Caco-2 (cell line): ENCODE results near the gene RHEX. TPM values are rescaled to one million over a fixed set of nuclear protein-coding genes. Genes with fewer than 3 reads are reported as not detected.

ENCODE experiments used
- BruUV-seq: library from RNA; stranded (reverse); fragments of 400-500 nt; replicated peaks from 2 replicates; lab custom pipeline; 2021; lab: Mats Ljungman, UMichigan
- CTCF ChIA-PET: fragments of 300-600 bp; sonication (Branson Sonifier 250); formaldehyde crosslinking; loops from one replicate; lab custom pipeline; 2022; ENCODE audit warnings: antibody characterized with exemption; lab: Charles Lee
- POLR2A ChIA-PET: fragments of 300-600 bp; sonication (Branson Sonifier 250); formaldehyde crosslinking; loops from one replicate; lab custom pipeline; 2022; ENCODE audit warnings: antibody characterized with exemption; lab: Charles Lee
- DNase-seq, 2 experiments: peaks; one replicate each; pipeline versions ENCODE4 v3.0.0 to v3.0.0-alpha.2; 2020 to 2022
- H3K27me3 ChIP-seq: replicated peaks from 2 replicates; pipeline ENCODE4 v1.6.0; 2011; ENCODE audit warnings: low read length; ENCODE audit not compliant: control insufficient read depth, insufficient read depth
- H3K36me3 ChIP-seq: 2 replicates; pipeline ENCODE4 v1.5.1; 2011; ENCODE audit warnings: low read length; ENCODE audit not compliant: control insufficient read depth, insufficient read depth
- H3K4me1 ChIP-seq: fragments of 250-450 bp; sonication (Bioruptor Pico); 2 replicates; pipeline ENCODE4 v1.5.1; 2020; ENCODE audit warnings: mild to moderate bottlenecking
- H3K4me3 ChIP-seq: 2 replicates; pipeline ENCODE4 v1.5.1; 2011; ENCODE audit warnings: low read depth, mild to moderate bottlenecking, control low read depth, low read length
- H3K9me3 ChIP-seq: fragments of 250-450 bp; sonication (Bioruptor Pico); 2 replicates; pipeline ENCODE4 v1.5.1; 2020; ENCODE audit warnings: mild to moderate bottlenecking, moderate library complexity
- H3K27ac Mint-ChIP-seq: one replicate; pipeline ENCODE4 v1.8.0; 2022; ENCODE audit warnings: mixed read lengths; ENCODE audit not compliant: unreplicated experiment
- H3K27me3 Mint-ChIP-seq: one replicate; pipeline ENCODE4 v1.8.0; 2022; ENCODE audit warnings: mixed read lengths; ENCODE audit not compliant: insufficient read depth, unreplicated experiment
- H3K36me3 Mint-ChIP-seq: one replicate; pipeline ENCODE4 v1.8.0; 2022; ENCODE audit warnings: mild to moderate bottlenecking, mixed read lengths; ENCODE audit not compliant: insufficient read depth, unreplicated experiment
- H3K4me1 Mint-ChIP-seq: one replicate; pipeline ENCODE4 v1.8.0; 2022; ENCODE audit warnings: low read depth, mixed read lengths; ENCODE audit not compliant: unreplicated experiment
- H3K4me3 Mint-ChIP-seq: one replicate; pipeline ENCODE4 v1.8.0; 2022; ENCODE audit warnings: mild to moderate bottlenecking, moderate library complexity, mixed read lengths; ENCODE audit not compliant: unreplicated experiment
- H3K9me3 Mint-ChIP-seq: one replicate; pipeline ENCODE4 v1.8.0; 2022; ENCODE audit warnings: mixed read lengths; ENCODE audit not compliant: unreplicated experiment
- intact Hi-C: fragments of 100-400 bp; cut with micrococcal nuclease; formaldehyde crosslinking; loops from one replicate; pipeline ENCODE4 v1.10.0; 2022; ENCODE audit not compliant: unreplicated experiment
- total RNA-seq: library from RNA; stranded (reverse); gene quantifications from 2 replicates; pipeline ENCODE4 v1.2.3, GENCODE V29; 2022
- TF ChIP-seq, protein P1 (sequence below), 2 experiments: fragments of 200-600 bp in 1 of 2; IDR thresholded peaks; 1 replicate in 1 of 2; 2 replicates in 1 of 2; pipeline versions ENCODE4 v1.5.1 to v1.8.0; 2011 to 2022; ENCODE audit warnings: antibody characterized with exemption in 1 of 2, control low read depth in 1 of 2, inconsistent platforms in 1 of 2, low read depth in 1 of 2, low read length in 1 of 2, mild to moderate bottlenecking in 1 of 2, moderate library complexity in 1 of 2; ENCODE audit not compliant: insufficient read depth in 1 of 2, severe bottlenecking in 1 of 2, unreplicated experiment in 1 of 2

The RHEX gene
- total RNA-seq, 1 experiment from 2014 or later: not detected

DNA sequence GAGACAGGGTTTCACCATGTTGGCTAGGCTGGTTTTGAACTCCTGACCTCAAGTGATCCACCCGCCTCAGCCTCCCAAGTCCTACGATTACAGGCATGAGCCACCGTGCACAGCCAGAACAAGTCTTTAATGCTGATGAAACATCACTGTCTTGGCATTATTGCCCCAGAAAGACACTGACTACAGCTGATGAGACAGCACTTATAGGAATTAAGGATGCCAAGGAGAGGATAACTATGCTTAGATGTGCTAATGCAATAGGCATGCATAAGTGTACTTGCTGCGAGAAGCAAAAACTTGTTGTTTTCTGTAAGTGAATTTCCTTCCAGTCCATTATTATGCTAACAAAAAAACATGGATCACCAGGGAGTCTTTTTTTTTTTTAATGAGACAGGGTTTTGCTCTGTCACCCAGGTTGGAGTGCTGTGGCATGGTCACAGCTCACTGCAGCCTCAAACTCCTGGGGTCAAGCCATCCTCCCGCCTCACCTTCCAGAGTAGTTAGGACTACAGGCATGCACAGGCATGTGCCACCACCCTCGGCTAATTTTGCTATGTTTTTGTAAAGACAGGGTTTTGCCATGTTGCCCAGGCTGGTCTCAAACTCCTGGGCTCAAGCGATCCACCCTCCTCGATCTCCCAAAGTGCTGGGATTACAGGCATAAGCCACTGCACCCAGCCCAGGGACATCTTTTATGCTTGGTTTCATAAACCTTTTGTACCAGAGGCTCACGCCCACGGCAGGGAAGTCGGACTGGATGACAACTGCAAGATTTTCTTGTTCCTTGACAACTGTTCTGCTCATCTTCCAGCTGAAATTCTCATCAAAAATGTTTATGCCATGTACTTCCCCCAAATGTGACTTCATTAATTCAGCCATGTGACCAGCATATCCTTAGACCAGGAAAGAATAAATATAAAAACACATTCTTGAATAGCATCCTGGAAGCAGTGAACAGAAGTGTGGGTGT, 23.1 kb downstream of the RHEX start:
- BruUV-seq: no TSS peak
- Mint-ChIP-seq H3K4me3 (no peak overlapping the region), H3K27me3 (peaks cover 17% of the 10 kb centered on the region), H3K9me3 (no peaks in the 10 kb centered on the region), H3K27ac (no peak overlapping the region), H3K36me3 (no peaks in the 10 kb centered on the region), H3K4me1 (no peaks in the 10 kb centered on the region)
- TF ChIP-seq, protein P1, sequence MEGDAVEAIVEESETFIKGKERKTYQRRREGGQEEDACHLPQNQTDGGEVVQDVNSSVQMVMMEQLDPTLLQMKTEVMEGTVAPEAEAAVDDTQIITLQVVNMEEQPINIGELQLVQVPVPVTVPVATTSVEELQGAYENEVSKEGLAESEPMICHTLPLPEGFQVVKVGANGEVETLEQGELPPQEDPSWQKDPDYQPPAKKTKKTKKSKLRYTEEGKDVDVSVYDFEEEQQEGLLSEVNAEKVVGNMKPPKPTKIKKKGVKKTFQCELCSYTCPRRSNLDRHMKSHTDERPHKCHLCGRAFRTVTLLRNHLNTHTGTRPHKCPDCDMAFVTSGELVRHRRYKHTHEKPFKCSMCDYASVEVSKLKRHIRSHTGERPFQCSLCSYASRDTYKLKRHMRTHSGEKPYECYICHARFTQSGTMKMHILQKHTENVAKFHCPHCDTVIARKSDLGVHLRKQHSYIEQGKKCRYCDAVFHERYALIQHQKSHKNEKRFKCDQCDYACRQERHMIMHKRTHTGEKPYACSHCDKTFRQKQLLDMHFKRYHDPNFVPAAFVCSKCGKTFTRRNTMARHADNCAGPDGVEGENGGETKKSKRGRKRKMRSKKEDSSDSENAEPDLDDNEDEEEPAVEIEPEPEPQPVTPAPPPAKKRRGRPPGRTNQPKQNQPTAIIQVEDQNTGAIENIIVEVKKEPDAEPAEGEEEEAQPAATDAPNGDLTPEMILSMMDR (IDR thresholded peaks at IDR 0.05; ENCODE audit: insufficient read depth in 1 of 2, low read depth in 1 of 2, low read length in 1 of 2, severe bottlenecking in 1 of 2, unreplicated experiment in 1 of 2): no peak
- H3K36me3 ChIP-seq: no peaks in the 10 kb centered on the region
- no peaks in the 10 kb centered on the region; the same call in 1 of the 2 replicates for H3K4me1 ChIP-seq
- intact Hi-C loops: no loop called here
- ChIA-PET CTCF (no interaction called here), POLR2A (no interaction called here)
- H3K9me3 ChIP-seq: no peaks in the 10 kb centered on the region
- no peak for DNase-seq
- H3K27me3 ChIP-seq: no peaks in the 10 kb centered on the region
- H3K4me3 ChIP-seq: no peak overlapping the region

DNA sequence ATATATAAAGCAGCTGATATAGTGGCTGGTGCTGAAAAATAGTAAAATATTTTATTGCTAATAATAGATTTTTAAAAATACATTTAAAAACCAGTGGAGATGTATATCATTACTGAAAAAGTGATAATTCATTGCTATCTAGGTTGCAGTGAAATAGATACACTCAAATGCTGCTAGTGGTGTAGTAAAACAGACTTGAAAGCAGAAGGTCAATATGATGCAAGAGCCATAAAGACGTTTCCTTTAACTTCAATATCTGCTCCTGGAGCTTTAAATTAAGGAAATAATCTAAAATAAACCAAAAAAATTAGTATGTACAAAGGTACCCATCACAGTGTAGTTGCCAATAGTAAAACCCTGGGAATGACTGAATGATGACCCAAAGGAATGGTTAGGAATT, 26.2 kb downstream of the RHEX start:
- Mint-ChIP-seq H3K4me1 (no peaks in the 10 kb centered on the region), H3K27me3 (peaks cover 16% of the 10 kb centered on the region), H3K9me3 (no peaks in the 10 kb centered on the region), H3K27ac (no peak overlapping the region), H3K36me3 (no peaks in the 10 kb centered on the region), H3K4me3 (no peak overlapping the region)
- Histone ChIP-seq H3K4me3 (no peak overlapping the region), H3K4me1 (no peaks in the 10 kb centered on the region; the same call in 1 of the 2 replicates), H3K36me3 (no peaks in the 10 kb centered on the region), H3K9me3 (no peaks in the 10 kb centered on the region), H3K27me3 (no peaks in the 10 kb centered on the region)
- intact Hi-C loops: no loop called here
- DNase-seq: no peak
- BruUV-seq: no TSS peak
- POLR2A ChIA-PET: no interaction called here
- CTCF ChIA-PET: interaction anchor here (0.7 kb wide), 1 partner anchor 48 kb away, joined by 3 read pairs; no protein-coding TSS in a partner anchor
- TF ChIP-seq, protein P1 (IDR thresholded peaks at IDR 0.05; ENCODE audit: insufficient read depth in 1 of 2, low read depth in 1 of 2, low read length in 1 of 2, severe bottlenecking in 1 of 2, unreplicated experiment in 1 of 2): no peak

DNA sequence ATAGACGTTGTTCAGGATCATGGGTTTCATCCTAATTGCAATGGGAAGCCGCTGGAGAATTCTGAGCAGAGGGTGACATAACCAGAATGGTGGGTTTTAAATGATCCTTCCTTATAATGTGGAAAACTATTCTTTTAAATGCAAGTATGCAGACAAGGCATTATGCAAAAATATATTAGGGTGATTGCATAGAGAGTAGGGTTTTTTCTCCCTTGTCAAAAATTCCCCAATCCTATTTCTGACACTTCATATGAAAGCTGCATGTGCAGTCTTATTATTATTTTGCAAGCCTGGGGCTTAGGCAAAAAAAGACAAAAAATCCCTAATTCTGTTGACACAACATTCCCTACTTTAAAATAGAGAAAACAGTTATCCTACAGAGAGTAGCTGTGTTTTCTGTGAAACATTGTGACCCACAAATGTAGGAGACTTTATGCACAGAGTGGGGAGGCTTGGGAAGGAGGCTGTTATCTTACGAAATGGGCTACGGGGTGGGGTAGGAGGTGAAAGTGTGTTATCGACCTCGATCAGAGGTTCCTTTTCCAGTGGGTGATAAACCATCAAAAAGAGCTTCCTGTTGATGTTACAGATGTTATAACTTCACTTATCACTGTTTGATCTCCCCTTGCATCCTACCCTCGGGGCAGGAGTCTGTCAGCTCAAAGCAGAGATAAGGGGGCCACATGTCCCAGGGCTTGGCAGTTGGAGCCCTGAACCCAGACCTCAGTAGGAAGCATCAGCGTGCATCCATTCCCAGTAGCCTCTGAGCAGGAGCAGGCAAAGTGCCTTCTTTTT, 27.2 kb downstream of the RHEX start:
- H3K4me1 ChIP-seq: no peaks in the 10 kb centered on the region; the same call in 1 of the 2 replicates
- no peak overlapping the region for H3K27ac Mint-ChIP-seq

More for the DNA sequence above, 27.2 kb downstream of the RHEX start:
- intact Hi-C loops: no loop called here
- Histone ChIP-seq H3K27me3 (no peaks in the 10 kb centered on the region; the same call in 1 of the 2 replicates), H3K9me3 (no peaks in the 10 kb centered on the region), H3K36me3 (no peaks in the 10 kb centered on the region), H3K4me3 (no peak overlapping the region)
- ChIA-PET POLR2A (no interaction called here), CTCF (interaction anchor here (0.8 to 1.1 kb wide), 2 partner anchors 13 to 49 kb away, joined by 3 to 4 read pairs; no protein-coding TSS in a partner anchor)
- DNase-seq: no peak
- no peaks in the 10 kb centered on the region for H3K4me1 Mint-ChIP-seq
- peaks cover 18% of the 10 kb centered on the region for H3K27me3 Mint-ChIP-seq
- no peaks in the 10 kb centered on the region for H3K36me3 Mint-ChIP-seq
- H3K4me3 Mint-ChIP-seq: no peak overlapping the region
- H3K9me3 Mint-ChIP-seq: no peaks in the 10 kb centered on the region
- no TSS peak for BruUV-seq
- TF ChIP-seq, protein P1 (IDR thresholded peaks at IDR 0.05; ENCODE audit: insufficient read depth in 1 of 2, low read depth in 1 of 2, low read length in 1 of 2, severe bottlenecking in 1 of 2, unreplicated experiment in 1 of 2): no peak
